Measurements from ENCODE around the gene PHACTR1.

PHACTR1 gene

DNA sequence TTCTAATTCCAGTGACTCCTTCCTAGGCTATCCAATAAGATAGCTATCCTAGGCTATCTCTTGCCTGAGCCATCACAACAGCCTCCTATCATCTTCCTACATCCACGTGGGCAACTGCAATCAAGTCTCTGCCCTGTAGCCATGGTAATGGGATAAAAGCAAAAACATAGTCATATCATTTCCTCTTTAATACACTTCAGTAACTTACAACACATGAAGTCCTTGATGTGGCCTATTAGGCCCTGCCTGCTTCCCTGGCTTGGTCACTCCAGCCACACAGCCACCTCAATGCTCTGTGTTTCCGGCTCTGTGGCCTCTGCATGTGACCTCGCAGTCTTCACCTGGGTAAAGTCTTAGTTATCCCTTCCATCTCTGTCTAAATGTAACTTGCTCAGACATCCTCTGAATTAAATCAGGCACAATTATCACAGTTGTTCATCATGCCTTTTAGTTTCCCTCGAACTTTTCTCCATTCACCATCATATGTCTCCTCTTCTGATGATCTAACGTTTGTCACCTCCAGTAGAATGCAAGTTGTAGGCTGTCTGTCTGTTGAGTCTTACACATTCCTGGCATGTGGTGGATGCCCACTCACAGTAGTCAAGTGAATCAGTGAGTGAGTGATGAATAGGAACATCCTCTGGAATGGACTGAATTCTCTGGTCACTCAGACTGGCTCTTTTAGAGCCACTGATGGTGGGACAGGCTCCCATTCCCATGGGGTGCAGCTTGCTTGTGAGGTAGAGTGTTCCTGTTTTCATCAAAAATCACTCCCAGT is 382.4 kb downstream of the PHACTR1 start:
- DNase-seq: no peak

GRCh38 chr6:13099771-13100170 is 383.2 kb downstream of the PHACTR1 start:
- Mint-ChIP-seq H3K27me3 (peaks cover 16% of the 10 kb centered on the region), H3K36me3 (ENCODE audit: low read depth) (no peaks in the 10 kb centered on the region), H3K27ac (no peak overlapping the region), H3K4me3 (no peak overlapping the region), H3K4me1 (ENCODE audit: low read depth) (no peaks in the 10 kb centered on the region), H3K9me3 (no peaks in the 10 kb centered on the region)
- no peak for DNase-seq

More for the DNA sequence above, 382.4 kb downstream of the PHACTR1 start:
- no peaks in the 10 kb centered on the region for H3K4me1 Mint-ChIP-seq (ENCODE audit: low read depth)
- H3K27me3 Mint-ChIP-seq: peaks cover 16% of the 10 kb centered on the region
- no peaks in the 10 kb centered on the region for H3K36me3 Mint-ChIP-seq (ENCODE audit: low read depth)
- no peaks in the 10 kb centered on the region for H3K9me3 Mint-ChIP-seq
- H3K27ac Mint-ChIP-seq: no peak overlapping the region
- H3K4me3 Mint-ChIP-seq: no peak overlapping the region

- H3K4me1 Mint-ChIP-seq (ENCODE audit: low read depth): no peaks in the 10 kb centered on the region
- no peak overlapping the region for H3K27ac Mint-ChIP-seq
- no peaks in the 10 kb centered on the region for H3K9me3 Mint-ChIP-seq
- DNase-seq: no peak
- H3K4me3 Mint-ChIP-seq: no peak overlapping the region
- H3K27me3 Mint-ChIP-seq: peaks cover 16% of the 10 kb centered on the region
- H3K36me3 Mint-ChIP-seq (ENCODE audit: low read depth): no peaks in the 10 kb centered on the region
These were observed 384.8 kb downstream of the PHACTR1 start for GRCh38 chr6:13101409-13101808.

GRCh38 chr6:13101985-13102384 is 385.4 kb downstream of the PHACTR1 start:
- Mint-ChIP-seq H3K27ac (no peak overlapping the region), H3K9me3 (no peaks in the 10 kb centered on the region), H3K36me3 (ENCODE audit: low read depth) (no peaks in the 10 kb centered on the region), H3K4me3 (no peak overlapping the region), H3K27me3 (peaks cover 16% of the 10 kb centered on the region), H3K4me1 (ENCODE audit: low read depth) (no peaks in the 10 kb centered on the region)
- no peak for DNase-seq

DNA sequence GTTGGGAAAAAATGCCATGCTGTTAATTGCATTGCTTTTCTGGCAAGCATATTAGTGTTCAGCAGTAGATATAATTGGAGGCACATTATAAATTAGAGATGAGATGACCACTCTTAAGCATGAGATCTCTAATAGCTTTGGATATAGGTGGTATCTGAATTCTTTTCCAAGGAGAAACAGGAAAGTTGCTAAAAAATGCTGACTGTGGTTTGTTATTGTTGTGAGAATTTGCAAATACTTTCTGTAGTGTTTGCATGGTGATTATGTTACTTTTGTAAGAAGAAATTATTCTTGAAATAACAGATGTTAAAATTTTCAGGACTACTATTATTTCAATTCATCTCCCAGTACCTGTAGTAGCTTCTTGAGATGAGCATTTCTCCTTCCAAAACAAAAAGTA is 386.6 kb downstream of the PHACTR1 start:
- Mint-ChIP-seq H3K36me3 (ENCODE audit: low read depth) (no peaks in the 10 kb centered on the region), H3K27ac (no peak overlapping the region), H3K27me3 (peaks cover 16% of the 10 kb centered on the region), H3K4me1 (ENCODE audit: low read depth) (no peaks in the 10 kb centered on the region), H3K9me3 (no peaks in the 10 kb centered on the region), H3K4me3 (no peak overlapping the region)
- no peak for DNase-seq

DNA sequence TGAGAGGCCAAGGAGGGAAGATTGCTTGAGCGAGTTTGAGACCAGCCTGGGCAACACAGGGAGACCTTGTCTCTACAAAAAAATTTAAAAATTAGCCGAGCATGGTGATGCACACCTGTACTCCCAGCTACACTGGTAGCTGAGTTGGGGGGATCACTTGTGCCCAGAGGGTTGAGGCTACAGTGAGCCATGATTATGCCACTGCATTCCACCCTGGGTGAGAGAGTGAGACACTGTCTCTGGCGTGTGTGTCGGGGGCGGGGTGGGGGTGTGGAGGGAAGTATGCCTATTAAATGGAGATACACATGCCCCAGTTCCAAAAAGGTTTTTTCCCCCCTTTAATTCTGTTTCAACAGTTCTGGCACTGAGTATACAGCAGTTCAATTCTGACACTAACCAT is 388.6 kb downstream of the PHACTR1 start:
- Mint-ChIP-seq H3K4me1 (ENCODE audit: low read depth) (no peaks in the 10 kb centered on the region), H3K4me3 (no peak overlapping the region), H3K27ac (no peak overlapping the region), H3K27me3 (peaks cover 16% of the 10 kb centered on the region), H3K36me3 (ENCODE audit: low read depth) (no peaks in the 10 kb centered on the region), H3K9me3 (no peaks in the 10 kb centered on the region)
- DNase-seq: no peak

- DNase-seq: no peak
- Mint-ChIP-seq H3K36me3 (ENCODE audit: low read depth) (no peaks in the 10 kb centered on the region), H3K9me3 (peaks cover 2% of the 10 kb centered on the region), H3K27me3 (peaks cover 41% of the 10 kb centered on the region), H3K27ac (no peak overlapping the region), H3K4me1 (ENCODE audit: low read depth) (no peaks in the 10 kb centered on the region), H3K4me3 (no peak overlapping the region)
These were observed 396.4 kb downstream of the PHACTR1 start for GRCh38 chr6:13112921-13113320.

GRCh38 chr6:13113376-13113775 is 396.8 kb downstream of the PHACTR1 start:
- Mint-ChIP-seq H3K4me3 (no peak overlapping the region), H3K9me3 (peaks cover 2% of the 10 kb centered on the region), H3K4me1 (ENCODE audit: low read depth) (no peaks in the 10 kb centered on the region), H3K27me3 (peaks cover 41% of the 10 kb centered on the region), H3K27ac (no peak overlapping the region), H3K36me3 (ENCODE audit: low read depth) (no peaks in the 10 kb centered on the region)
- no peak for DNase-seq

DNA sequence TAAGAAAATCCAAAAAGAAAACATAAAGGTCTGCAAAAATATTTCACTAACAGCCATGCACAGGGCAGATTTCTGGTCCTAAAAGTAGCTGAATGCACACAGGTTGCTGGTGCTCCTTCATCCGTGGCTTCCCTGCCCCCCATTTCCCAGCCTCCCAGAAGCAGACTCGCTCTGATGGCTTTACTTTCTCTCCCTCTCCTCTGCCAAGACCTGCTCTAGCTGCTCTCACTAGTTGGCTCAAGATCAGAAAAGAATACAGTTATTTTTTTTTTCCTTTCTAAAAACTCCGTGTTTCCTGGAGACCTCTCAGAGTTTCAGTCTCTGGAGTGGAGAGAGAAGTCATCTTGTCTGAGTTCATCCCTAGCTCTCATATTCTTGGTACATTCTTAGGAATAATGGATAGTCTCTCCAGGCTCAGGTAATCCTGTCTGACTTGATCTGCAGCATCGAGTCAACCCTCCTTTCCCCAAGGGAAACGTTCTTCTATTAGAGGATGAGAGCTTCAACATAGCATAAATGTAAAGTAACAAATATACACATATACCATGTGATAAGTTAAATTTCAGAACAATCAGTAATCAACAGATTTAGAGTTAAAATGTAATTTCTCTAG is 397.5 kb downstream of the PHACTR1 start:
- Mint-ChIP-seq H3K27me3 (peaks cover 41% of the 10 kb centered on the region), H3K36me3 (ENCODE audit: low read depth) (no peaks in the 10 kb centered on the region), H3K27ac (no peak overlapping the region), H3K4me1 (ENCODE audit: low read depth) (no peaks in the 10 kb centered on the region), H3K4me3 (no peak overlapping the region), H3K9me3 (peaks cover 2% of the 10 kb centered on the region)
- DNase-seq: no peak

- no peak for DNase-seq
- no peaks in the 10 kb centered on the region for H3K9me3 Mint-ChIP-seq
- H3K4me1 Mint-ChIP-seq (ENCODE audit: low read depth): no peaks in the 10 kb centered on the region
- H3K36me3 Mint-ChIP-seq (ENCODE audit: low read depth): no peaks in the 10 kb centered on the region
- H3K4me3 Mint-ChIP-seq: no peak overlapping the region
- no peak overlapping the region for H3K27ac Mint-ChIP-seq
- peaks cover 49% of the 10 kb centered on the region for H3K27me3 Mint-ChIP-seq
These were observed 399.6 kb downstream of the PHACTR1 start for GRCh38 chr6:13116155-13116554.

GRCh38 chr6:13117570-13117969 is 401.0 kb downstream of the PHACTR1 start:
- H3K4me3 Mint-ChIP-seq: no peak overlapping the region
- H3K9me3 Mint-ChIP-seq: no peaks in the 10 kb centered on the region
- no peaks in the 10 kb centered on the region for H3K36me3 Mint-ChIP-seq (ENCODE audit: low read depth)
- H3K27ac Mint-ChIP-seq: no peak overlapping the region
- H3K27me3 Mint-ChIP-seq: peaks cover 51% of the 10 kb centered on the region
- H3K4me1 Mint-ChIP-seq (ENCODE audit: low read depth): no peaks in the 10 kb centered on the region
- no peak for DNase-seq

- DNase-seq: no peak
- Mint-ChIP-seq H3K36me3 (ENCODE audit: low read depth) (no peaks in the 10 kb centered on the region), H3K27me3 (peaks cover 50% of the 10 kb centered on the region), H3K27ac (no peak overlapping the region), H3K9me3 (no peaks in the 10 kb centered on the region), H3K4me3 (no peak overlapping the region), H3K4me1 (ENCODE audit: low read depth) (no peaks in the 10 kb centered on the region)
These were observed 403.0 kb downstream of the PHACTR1 start for GRCh38 chr6:13119549-13119948.

GRCh38 chr6:13120483-13121482 is 404.2 kb downstream of the PHACTR1 start:
- H3K36me3 Mint-ChIP-seq (ENCODE audit: low read depth): no peaks in the 10 kb centered on the region
- H3K9me3 Mint-ChIP-seq: no peaks in the 10 kb centered on the region
- peaks cover 39% of the 10 kb centered on the region for H3K27me3 Mint-ChIP-seq
- no peaks in the 10 kb centered on the region for H3K4me1 Mint-ChIP-seq (ENCODE audit: low read depth)
- H3K4me3 Mint-ChIP-seq: no peak overlapping the region
- no peak for DNase-seq
- no peak overlapping the region for H3K27ac Mint-ChIP-seq

- Mint-ChIP-seq H3K4me1 (ENCODE audit: low read depth) (no peaks in the 10 kb centered on the region), H3K9me3 (no peaks in the 10 kb centered on the region), H3K36me3 (ENCODE audit: low read depth) (no peaks in the 10 kb centered on the region), H3K4me3 (no peak overlapping the region), H3K27me3 (peaks cover 33% of the 10 kb centered on the region), H3K27ac (no peak overlapping the region)
- no peak for DNase-seq
These were observed 407.6 kb downstream of the PHACTR1 start for GRCh38 chr6:13124131-13124530.
